Endothelial cell of umbilical vein (primary cell): ENCODE data around the gene QRICH2. TPM values are rescaled to one million over a fixed set of nuclear protein-coding genes. Genes with fewer than 3 reads are reported as not detected.

Source experiments
- BruUV-seq: library from RNA; stranded (reverse); fragments of 400-500 nt; replicated peaks from 2 replicates; lab custom pipeline; 2021; lab: Mats Ljungman, UMichigan
- CTCF ChIA-PET: fragments of 300-600, 350-600 bp; sonication (Branson Sonifier 250); formaldehyde crosslinking; loops from one replicate; lab custom pipeline; 2021; ENCODE audit warnings: antibody characterized with exemption, inconsistent platforms; lab: Charles Lee
- POLR2A ChIA-PET: fragments of 300-600, 350-600 bp; sonication (Branson Sonifier 250); formaldehyde crosslinking; loops from one replicate; lab custom pipeline; 2021; ENCODE audit warnings: antibody characterized with exemption, inconsistent platforms; lab: Charles Lee
- DNase-seq: peaks from one replicate; pipeline ENCODE4 v3.0.0-alpha.2; 2011; ENCODE audit warnings: low read depth, low spot score
- FAIRE-seq: peaks from 2 replicates; lab custom pipeline; 2011; peaks lifted over from hg19 to GRCh38; lab: Jason Lieb, UNC
- H2AFZ ChIP-seq: 2 replicates; pipeline ENCODE4 v1.6.0; 2012; ENCODE audit warnings: low read depth, low read length, control low read depth, inconsistent platforms
- H3K27ac ChIP-seq: 2 replicates; pipeline ENCODE4 v1.5.1; 2011; ENCODE audit warnings: low read depth, mild to moderate bottlenecking, control low read depth, low read length, moderate library complexity; ENCODE audit not compliant: insufficient read depth
- H3K27me3 ChIP-seq, 2 experiments: 2 replicates each; pipeline versions ENCODE4 v1.6.0 to v1.6.1; 2011; ENCODE audit warnings: low read length in 2 of 2, mixed read lengths in 1 of 2; ENCODE audit not compliant: control insufficient read depth in 2 of 2, insufficient read depth in 2 of 2
- H3K36me3 ChIP-seq, 2 experiments: 2 replicates in 1 of 2; 3 replicates in 1 of 2; pipeline ENCODE4 v1.5.1; 2011; ENCODE audit warnings: low read length in 2 of 2, mild to moderate bottlenecking in 1 of 2, moderate library complexity in 1 of 2; ENCODE audit not compliant: control insufficient read depth in 2 of 2, insufficient read depth in 2 of 2; ENCODE audit errors: extremely low read depth in 1 of 2
- H3K4me1 ChIP-seq: 3 replicates; pipeline ENCODE4 v1.5.1; 2011; ENCODE audit warnings: mild to moderate bottlenecking, low read length; ENCODE audit not compliant: control insufficient read depth, insufficient read depth; ENCODE audit errors: extremely low read depth
- H3K4me2 ChIP-seq: 2 replicates; pipeline ENCODE4 v1.6.1; 2011; ENCODE audit warnings: low read length, control low read depth, mixed read lengths; ENCODE audit not compliant: insufficient read depth
- H3K4me3 ChIP-seq, 3 experiments: fragments of 200-600 bp in 1 of 3; sonication (generic), shearing (Covaris generic) in 1 of 3; replicated peaks in 1 of 3; 2 replicates each; pipeline ENCODE4 v1.5.1; 2011 to 2016; ENCODE audit warnings: control low read depth in 3 of 3, low read length in 3 of 3, mild to moderate bottlenecking in 2 of 3, inconsistent platforms in 1 of 3, low read depth in 1 of 3, moderate library complexity in 1 of 3; ENCODE audit not compliant: insufficient read depth in 1 of 3
- H3K79me2 ChIP-seq: 2 replicates; pipeline ENCODE4 v1.6.0; 2012; ENCODE audit warnings: low read length, inconsistent platforms; ENCODE audit not compliant: control insufficient read depth, insufficient read depth
- H3K9ac ChIP-seq: replicated peaks from 2 replicates; pipeline ENCODE3; 2011; ENCODE audit warnings: low read length, control low read depth; ENCODE audit not compliant: insufficient read depth; ENCODE audit errors: extremely low read depth
- H3K9me1 ChIP-seq: replicated peaks from 3 replicates; pipeline ENCODE4 v1.6.0; 2011; ENCODE audit warnings: mild to moderate bottlenecking, low read length; ENCODE audit not compliant: control insufficient read depth, insufficient read depth; ENCODE audit errors: extremely low read depth
- H3K9me3 ChIP-seq: replicated peaks from 2 replicates; pipeline ENCODE4 v1.5.1; 2012; ENCODE audit warnings: low read length, inconsistent platforms; ENCODE audit not compliant: control insufficient read depth, insufficient read depth
- H4K20me1 ChIP-seq: replicated peaks from 2 replicates; pipeline ENCODE3; 2011; ENCODE audit warnings: mild to moderate bottlenecking, low read length; ENCODE audit not compliant: control insufficient read depth, insufficient read depth; ENCODE audit errors: extremely low read depth
- CTCF ChIP-seq, 2 donors: IDR thresholded peaks; 1 replicate in 1 of 2; 2 replicates in 1 of 2; pipeline ENCODE4 v1.5.1; 2011; ENCODE audit warnings: low read length in 2 of 2, mild to moderate bottlenecking in 2 of 2, moderate library complexity in 2 of 2, control low read depth in 1 of 2, inconsistent platforms in 1 of 2, low read depth in 1 of 2; ENCODE audit not compliant: insufficient read depth in 1 of 2; ENCODE audit errors: extremely low read depth in 1 of 2
- EZH2 ChIP-seq: IDR thresholded peaks from 2 replicates; pipeline ENCODE4 v1.6.1; 2012; ENCODE audit warnings: borderline replicate concordance, low read depth, mild to moderate bottlenecking, moderate library complexity, low read length, inconsistent platforms; ENCODE audit not compliant: severe bottlenecking
- FOS ChIP-seq: IDR thresholded peaks from 2 replicates; pipeline ENCODE4 v1.6.1; 2011; ENCODE audit warnings: mild to moderate bottlenecking, low read length, moderate library complexity, borderline replicate concordance; ENCODE audit not compliant: insufficient read depth
- GATA2 ChIP-seq: IDR thresholded peaks from 2 replicates; pipeline ENCODE4 v1.7.0; 2011; ENCODE audit warnings: low read depth, mild to moderate bottlenecking, moderate library complexity, mixed read lengths, low read length; ENCODE audit not compliant: insufficient read length, insufficient read depth
- JUN ChIP-seq: IDR thresholded peaks from 2 replicates; pipeline ENCODE4 v1.6.1; 2011; ENCODE audit warnings: borderline replicate concordance, low read depth; ENCODE audit not compliant: insufficient read length, insufficient read depth
- MAX ChIP-seq: IDR thresholded peaks from 2 replicates; pipeline ENCODE4 v1.6.1; 2011; ENCODE audit not compliant: insufficient read depth, insufficient read length
- MYC ChIP-seq: IDR thresholded peaks from one replicate; pipeline ENCODE4 v1.6.1; 2011; ENCODE audit warnings: mild to moderate bottlenecking, low read depth, low read length
- POLR2A ChIP-seq: IDR thresholded peaks from 2 replicates; pipeline ENCODE4 v1.6.1; 2012; ENCODE audit warnings: low read depth, mild to moderate bottlenecking, control low read depth, low read length
- POLR2AphosphoS5 ChIP-seq: IDR thresholded peaks from 2 replicates; pipeline ENCODE4 v1.6.1; 2012; ENCODE audit warnings: low read depth, mild to moderate bottlenecking, control low read depth, low read length, moderate library complexity; ENCODE audit not compliant: insufficient read depth
- dilution Hi-C: fragments of 300-500 bp; cut with MboI; formaldehyde crosslinking; loops from one replicate; pipeline ENCODE4 v1.15.0; 2019; ENCODE audit warnings: low sequenced_read_pairs; ENCODE audit not compliant: extremely low pct_ligation_motif_present
- intact Hi-C: fragments of 100-400 bp; cut with micrococcal nuclease; formaldehyde crosslinking; loops from one replicate; pipeline ENCODE4 v1.10.0; 2022
- polyA plus RNA-seq, 4 experiments: library from polyadenylated mRNA; depleted of rRNA in 3 of 4; stranded (reverse) in 3 of 4; unstranded in 1 of 4; fragments of >200 nt; gene quantifications; 2 replicates each; pipeline versions ENCODE4 v1.2.1 to v1.2.3, GENCODE V29; 2011 to 2012; ENCODE audit warnings: missing spikeins in 1 of 4
- total RNA-seq: library from RNA; stranded (reverse); gene quantifications from 2 replicates; pipeline ENCODE4 v1.2.3, GENCODE V29; 2021

The QRICH2 gene
- total and polyA plus RNA-seq, 2 donors (not counting 3 experiments of a cell fraction or from before 2014, with no cell fraction given): 6.7 to 9.6 TPM

- dilution Hi-C loops (no loop called here), intact Hi-C loops (loop anchor here (1.0 to 10.0 kb wide), 5 partner anchors 31 to 265 kb away; no protein-coding TSS in a partner anchor)
- DNase-seq: no peak
- POLR2A ChIA-PET: interaction anchor here (0.6 to 2.0 kb wide), 4 partner anchors 15 to 159 kb away, joined by 3 to 7 read pairs (median 4); no protein-coding TSS in a partner anchor
- Histone ChIP-seq H3K9ac (no peak overlapping the region), H4K20me1 (no peaks in the 10 kb centered on the region), H3K4me2 (no peak overlapping the region), H3K9me3 (no peaks in the 10 kb centered on the region), H3K9me1 (no peaks in the 10 kb centered on the region), H3K4me3 (no peak overlapping the region), H3K27me3 (no peaks in the 10 kb centered on the region), H3K79me2 (no peaks in the 10 kb centered on the region), H3K4me1 (no peaks in the 10 kb centered on the region), H3K36me3 (peaks cover 0 to 2% of the 10 kb centered on the region in 2 experiments), H2AFZ (no peak overlapping the region), H3K27ac (no peak overlapping the region)
- no peak for FAIRE-seq
- no peak for TF ChIP-seq CTCF (IDR thresholded peaks at IDR 0.05; ENCODE audit: extremely low read depth in 1 of 2, insufficient read depth in 1 of 2, low read depth in 1 of 2, low read length in 2 of 2)
- TF ChIP-seq EZH2: no peak
- no peak for TF ChIP-seq GATA2
- TF ChIP-seq POLR2A: no peak
- TF ChIP-seq MAX: no peak
- no peak for TF ChIP-seq POLR2AphosphoS5
- no peak for TF ChIP-seq MYC
- TF ChIP-seq FOS: no peak
- no peak for TF ChIP-seq JUN
- BruUV-seq: no TSS peak
- CTCF ChIA-PET: interaction anchor here (0.5 to 14.1 kb wide), 75 partner anchors 9 to 1489 kb away, joined by 3 to 320 read pairs (median 5); partner anchors contain the start of genes CDK3, EXOC7, FOXJ1 and QRICH2
Observed at GRCh38 chr17:76279742-76280287, 28.3 kb downstream of the QRICH2 start.
